NCI-H1105 (cell line): ENCODE measurements around the gene MACROH2A2.

Experiments
- DNase-seq: peaks from one replicate; lab custom pipeline; 2025; lab: John Stamatoyannopoulos, UW

MACROH2A2 gene

DNA sequence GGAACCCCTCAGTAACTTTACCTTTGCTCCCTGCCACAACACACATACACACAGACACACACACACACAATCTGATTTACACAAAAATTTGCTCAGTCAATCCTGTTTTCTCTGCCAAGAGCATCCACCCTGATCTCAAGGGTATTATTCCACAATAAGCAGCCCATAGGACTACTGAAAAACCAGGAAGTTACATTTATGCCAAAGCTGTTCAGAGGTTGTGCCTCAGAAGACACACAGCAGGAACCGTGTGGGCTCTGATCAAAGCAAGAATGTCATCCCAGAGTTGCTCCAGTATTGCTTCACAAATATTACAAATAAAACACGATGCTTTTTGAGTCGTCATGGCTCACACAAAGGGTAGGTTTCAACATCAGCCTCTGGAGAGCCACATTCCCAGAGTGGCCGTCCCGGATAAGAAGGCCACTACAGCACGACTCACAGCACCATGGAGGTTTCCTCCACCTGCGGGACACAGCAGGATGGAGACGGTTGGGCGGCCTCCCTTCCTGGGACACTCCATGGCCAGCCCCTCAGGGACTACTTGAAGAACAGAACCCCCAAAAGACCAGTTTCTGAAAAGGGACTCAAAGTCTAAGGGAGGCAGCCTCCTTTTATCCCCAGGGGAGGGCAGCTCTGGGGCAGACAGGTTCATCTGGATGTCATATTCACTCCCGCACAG is 78.4 kb downstream of the MACROH2A2 start:
- DNase-seq = no peak

DNA sequence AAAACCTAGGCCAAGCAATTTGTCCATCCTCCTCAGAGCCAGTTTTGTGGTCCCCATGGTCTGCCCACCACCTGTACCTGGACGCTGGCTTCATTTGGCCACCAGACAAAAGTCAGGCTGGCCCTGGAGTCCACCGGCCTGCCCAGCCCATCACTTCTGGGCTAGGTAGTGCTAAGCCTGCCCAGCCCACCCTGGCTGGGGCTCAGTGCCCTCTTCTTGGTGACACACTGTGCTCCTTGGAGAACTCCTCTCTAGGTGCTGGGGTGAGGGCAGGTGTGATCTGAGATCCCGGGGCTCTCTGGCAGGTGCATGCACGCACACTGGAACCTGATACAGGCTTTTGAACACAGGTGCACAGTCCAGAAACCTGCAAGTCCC is 78.9 kb downstream of the MACROH2A2 start:
- no peak for DNase-seq

DNA sequence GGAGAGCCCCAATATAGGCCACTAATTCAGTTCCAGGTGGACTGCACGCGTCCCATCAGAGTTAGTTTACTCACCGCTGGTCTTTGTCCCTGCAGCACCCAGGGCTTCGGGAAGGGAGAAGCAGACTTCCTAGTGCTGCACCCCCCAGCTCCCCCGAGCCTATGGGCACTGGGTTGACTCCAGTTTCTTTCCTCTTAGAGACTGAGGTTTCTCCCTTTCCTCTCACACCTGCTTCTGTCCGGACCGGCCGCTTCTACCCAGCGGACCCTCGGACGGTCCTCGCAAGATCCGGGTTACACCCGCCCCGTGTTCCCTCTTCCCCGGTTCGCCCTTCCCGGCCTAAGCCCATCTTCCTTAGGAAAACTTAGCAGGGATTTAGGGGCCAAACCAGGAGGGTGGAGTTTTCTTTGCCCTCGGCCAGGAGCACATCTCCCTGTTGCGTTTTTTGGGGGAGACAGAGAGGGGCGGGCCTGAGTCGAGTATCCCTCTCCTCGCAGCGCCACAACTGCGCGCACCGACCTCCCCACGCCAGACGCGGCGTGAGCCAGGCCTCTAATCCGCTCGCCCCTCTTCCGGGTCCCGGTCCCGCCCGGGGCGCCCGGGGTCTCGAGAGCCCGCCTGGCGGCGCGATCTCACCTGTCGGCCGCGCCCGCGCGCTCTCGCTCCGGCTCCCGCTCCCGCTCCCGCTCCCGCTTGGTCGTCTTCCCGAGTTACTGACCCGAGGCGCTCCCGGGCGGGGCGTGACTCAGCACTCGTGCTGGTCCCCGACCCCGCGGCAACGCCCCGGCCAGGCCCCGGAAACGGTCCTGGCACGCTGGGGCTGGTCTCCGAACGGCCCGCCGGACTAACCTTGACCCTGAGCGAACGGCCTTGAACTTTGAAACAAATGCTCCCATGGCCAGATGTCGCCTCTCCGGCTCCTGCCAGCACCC is 79.7 kb downstream of the MACROH2A2 start, which contains the start of gene AIFM2:
TSS of gene AIFM2 (minus strand) at position 728 of the 932 bp plus-strand sequence. CDS start 8,741 bp downstream, outside the sequence.
- peak; percentile 41 for DNase-seq

DNA sequence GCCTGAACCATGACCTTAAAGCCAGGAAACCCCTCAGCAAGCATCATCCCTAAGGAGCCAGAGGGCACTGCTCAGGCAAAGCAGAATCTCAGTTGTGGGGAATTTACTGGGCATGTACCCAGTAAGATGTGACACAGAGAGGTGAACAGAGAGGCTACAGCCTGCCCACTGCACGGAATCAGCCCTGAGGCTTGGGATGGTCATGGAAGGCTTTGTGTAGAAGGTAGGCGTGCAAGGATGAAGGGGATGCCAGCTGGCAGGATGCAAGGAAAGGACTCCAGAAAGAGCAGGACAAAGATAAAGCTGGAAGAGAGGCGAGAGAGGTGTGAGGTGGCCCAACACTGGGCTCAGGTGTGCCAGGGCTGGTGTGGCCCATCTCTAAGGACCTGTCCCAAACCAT is 82.4 kb downstream of the MACROH2A2 start:
- no peak for DNase-seq

GRCh38 chr10:70135684-70136083 is 83.0 kb downstream of the MACROH2A2 start:
- no peak for DNase-seq

DNA sequence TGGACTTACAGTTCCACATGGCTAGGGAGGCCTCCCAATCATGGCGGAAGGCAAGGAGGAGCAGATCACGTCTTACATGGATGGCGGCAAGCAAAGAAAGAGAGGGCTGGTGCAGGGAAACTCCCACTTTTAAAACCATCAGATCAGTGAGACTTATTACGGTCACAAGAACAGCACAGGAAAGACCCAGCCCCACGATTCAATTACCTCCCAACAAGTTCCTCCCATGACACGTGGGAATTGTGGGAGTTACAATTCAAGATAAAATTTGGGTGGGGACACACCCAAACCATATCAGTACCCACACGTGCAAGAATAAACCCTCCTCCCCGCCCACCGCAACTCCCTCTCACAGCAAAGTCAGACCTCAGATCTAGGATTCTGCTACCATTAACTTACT is 84.5 kb downstream of the MACROH2A2 start:
- DNase-seq = no peak

GRCh38 chr10:70137927-70138883 is 85.6 kb downstream of the MACROH2A2 start:
- DNase-seq = no peak

DNA sequence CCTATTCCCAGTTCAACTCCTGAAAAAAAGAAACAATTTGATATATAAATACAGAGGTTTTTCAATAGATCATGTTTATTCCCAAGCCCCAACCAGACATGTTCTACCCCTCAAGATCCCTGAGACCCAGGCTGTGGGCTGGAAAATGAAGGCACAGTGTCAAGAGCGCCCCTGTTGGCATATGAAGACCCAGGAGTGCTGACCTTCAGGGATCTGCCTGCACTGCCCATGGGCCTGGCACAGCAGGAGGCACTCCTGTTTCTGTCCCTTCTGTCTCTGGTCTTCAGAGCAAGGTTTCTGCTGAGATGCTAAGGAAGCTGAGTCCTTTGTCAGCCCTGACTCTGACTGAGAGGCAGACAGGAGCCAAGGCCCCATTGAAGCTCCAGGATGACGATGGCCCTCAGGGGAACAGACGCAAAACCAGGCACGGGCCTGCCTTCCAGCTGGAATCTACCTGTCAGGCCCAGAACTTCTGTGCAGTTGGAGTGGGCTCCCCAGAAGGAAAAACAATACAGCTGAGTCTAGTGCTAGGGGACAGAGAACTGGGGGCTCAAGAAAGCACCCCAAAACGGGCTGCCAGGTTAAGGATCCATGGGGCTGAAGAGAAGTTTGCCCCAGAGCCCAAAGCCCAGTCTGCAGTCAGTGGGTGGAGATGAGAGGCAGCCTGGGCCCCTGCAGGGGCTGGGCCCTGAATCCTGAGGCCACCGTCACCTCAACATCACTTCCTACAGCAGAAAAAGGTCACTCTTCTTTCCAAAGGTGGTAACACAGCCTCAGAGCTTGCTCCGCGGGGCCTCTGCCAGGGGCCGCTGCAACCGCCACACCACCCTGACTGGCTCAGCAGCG is 86.7 kb downstream of the MACROH2A2 start:
- DNase-seq = no peak

DNA sequence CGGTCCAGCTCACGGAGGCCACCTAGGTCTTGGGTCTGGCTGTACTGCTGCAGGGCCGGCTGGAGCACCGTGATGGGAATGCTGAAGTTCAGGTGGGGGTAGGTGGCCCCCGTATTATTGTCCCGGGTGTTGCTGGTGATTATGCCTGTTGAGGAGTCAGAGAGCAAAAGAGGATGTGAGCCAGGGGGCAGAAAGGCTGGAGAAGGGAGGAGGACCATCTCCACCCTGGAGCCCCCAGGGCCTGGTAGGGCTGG is 87.3 kb downstream of the MACROH2A2 start:
- DNase-seq = no peak

GRCh38 chr10:70140297-70140696 is 87.7 kb downstream of the MACROH2A2 start:
- no peak for DNase-seq

GRCh38 chr10:70142555-70142954 is 89.9 kb downstream of the MACROH2A2 start:
- no peak for DNase-seq

GRCh38 chr10:70144372-70145110 is 91.9 kb downstream of the MACROH2A2 start:
- DNase-seq = no peak

- no peak for DNase-seq
Measured at GRCh38 chr10:70145166-70145665, 92.6 kb downstream of the MACROH2A2 start.

DNA sequence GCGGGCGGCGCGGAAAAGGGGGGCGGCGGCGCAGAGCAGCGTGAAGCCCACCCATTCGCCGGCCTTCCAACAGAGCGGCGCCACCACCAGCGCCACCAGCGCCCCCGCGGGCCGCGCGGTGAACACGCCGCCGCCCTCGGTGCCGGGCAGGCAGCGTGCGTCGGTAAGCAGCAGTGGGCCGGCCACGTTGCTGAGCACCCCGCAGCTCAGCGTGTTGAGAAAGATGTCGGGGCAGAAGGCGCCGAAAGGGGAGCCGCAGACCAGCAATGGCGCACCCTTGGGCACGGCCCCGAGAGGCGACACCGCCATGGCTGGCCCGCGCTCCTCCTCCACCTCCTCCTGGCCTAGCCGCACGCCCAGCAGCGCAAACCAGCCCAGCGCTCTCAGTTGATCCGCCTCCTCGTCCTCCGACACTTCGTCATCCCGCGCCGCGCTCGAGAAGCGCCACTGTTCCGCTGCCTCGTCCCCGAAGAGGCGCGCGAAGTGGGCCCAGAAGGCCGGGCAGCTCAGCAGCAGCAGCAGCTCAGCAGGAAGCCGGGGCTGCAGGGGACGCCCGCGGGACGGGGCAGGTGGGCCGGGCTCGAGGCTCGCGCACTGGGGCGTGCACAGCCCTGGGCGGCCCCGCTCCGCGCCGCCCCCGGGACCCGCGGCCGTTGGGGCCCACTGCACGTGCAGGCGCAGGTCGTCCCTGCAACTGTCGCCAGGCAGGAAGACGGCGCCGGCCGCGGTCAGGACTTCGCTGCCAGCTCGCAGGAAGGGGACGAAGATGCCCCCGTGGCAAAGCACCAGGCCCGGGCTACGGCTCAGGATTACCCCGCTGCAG is 93.2 kb downstream of the MACROH2A2 start:
- DNase-seq = peak; percentile 47

DNA sequence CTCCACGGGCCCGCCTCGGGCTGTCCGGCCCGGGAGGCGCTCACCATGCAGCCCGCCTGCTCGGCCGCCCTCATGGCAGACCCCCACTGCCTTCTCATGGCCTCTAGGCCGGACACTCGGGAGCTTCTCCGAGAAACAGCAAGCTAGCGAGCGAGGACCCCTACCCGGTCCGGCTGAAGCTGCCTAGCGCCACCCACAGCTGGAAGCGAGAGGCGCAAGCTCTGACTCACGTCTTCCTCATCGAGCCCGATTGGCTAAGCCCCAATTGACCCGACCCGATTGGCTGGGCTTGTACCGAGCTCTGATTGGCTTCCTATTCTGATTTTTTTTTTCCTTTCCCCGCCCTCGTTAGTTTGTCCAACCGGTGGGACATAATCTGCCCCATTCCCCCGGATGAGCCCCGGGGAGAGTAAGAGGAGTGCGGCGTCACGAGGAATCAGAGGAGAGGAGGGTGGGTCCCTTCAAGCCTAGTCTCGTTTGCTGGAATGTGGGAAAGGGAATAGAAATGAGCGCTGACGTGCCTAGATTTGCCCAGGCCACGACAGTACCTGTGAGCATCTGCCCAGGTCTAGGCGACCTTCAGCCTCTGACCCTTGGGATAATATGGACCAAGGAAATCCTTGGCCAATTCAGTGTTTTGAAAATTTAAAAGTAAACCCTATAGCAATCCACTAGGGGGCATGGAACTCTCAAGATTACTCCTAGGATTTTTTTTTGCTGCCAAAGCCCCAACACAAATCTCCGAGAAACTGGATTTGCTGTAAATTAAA is 94.0 kb downstream of the MACROH2A2 start, which contains the start of gene TYSND1:
TSS of gene TYSND1 (minus strand) at position 212 of the 770 bp plus-strand sequence. CDS start at position 98, 114 bp downstream.
- DNase-seq = peak; percentile 96

DNA sequence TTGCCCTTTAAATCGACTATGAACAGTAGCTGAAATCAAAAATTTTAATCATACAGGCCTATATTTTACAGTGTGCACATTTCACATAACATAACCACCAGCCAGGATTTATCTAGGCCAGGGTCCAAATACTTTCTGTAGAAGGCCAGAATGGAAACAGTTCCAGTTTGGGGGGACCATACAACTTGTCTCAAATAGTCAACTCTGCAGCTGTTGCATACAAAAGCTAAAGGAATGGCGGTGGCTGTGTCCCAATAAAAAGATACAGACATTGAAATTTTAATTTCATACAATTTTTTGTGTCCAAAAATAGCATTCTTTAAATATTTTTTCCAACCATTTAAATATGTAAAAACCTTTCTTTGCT is 94.6 kb downstream of the MACROH2A2 start:
- DNase-seq = no peak

DNA sequence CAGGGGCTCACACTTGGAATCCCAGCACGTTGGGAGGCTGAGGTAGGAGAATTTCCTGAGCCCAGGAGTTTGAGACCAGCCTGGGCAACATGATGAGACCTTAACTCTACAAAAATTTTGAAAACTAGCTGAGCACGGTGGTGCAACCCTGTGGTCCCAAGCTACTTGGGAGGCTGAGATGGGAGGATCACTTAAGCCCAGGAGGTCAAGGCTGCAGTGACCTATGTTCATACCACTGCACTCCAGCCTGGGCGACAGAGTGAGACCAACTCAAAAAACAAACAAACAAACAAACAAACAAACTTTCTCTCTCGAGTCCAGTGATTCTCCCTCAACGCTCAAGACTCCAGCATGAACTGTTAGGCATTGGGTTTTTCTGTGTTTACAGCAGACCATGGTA is 95.9 kb downstream of the MACROH2A2 start:
- no peak for DNase-seq

GRCh38 chr10:70155255-70155838 is 102.7 kb downstream of the MACROH2A2 start:
- DNase-seq = no peak
